GM21526 (cell line): ENCODE results near the gene SDCBP2.

Experiments used
- ATAC-seq: cut with Tn5 transposase; IDR thresholded peaks from one replicate; pipeline ENCODE4 v1.9.1; 2021; ENCODE audit warnings: moderate library complexity; ENCODE audit not compliant: unreplicated experiment, low FRiP score

The SDCBP2 gene

GRCh38 chr20:1317545-1318255, 11.2 kb downstream of the SDCBP2 start:
- ATAC-seq: no peak

- ATAC-seq: no peak
Observed at GRCh38 chr20:1315804-1316203, 13.1 kb downstream of the SDCBP2 start.

- ATAC-seq: no peak
Observed at GRCh38 chr20:1313236-1313964, 15.5 kb downstream of the SDCBP2 start.

GRCh38 chr20:1312904-1313235, 16.1 kb downstream of the SDCBP2 start:
- ATAC-seq: no peak

DNA sequence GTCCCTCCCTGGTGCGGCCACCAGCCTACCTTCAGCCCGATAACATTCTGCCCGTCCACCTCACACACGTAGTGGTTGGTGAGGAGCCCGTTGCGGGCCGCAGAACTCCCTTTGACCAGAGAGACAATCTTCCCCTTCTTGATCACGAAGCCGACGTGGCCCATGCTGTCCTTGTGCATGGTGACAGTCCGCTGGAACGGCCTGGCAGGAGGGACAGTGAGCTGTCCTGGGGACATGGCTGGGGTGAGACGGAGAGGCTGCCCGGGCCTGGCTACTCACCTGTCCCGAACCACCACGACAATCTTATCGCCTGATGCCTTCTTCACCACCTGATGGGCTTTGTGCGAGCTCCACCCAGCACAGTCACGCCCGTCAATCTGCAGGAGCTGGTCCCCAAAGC, 16.6 kb downstream of the SDCBP2 start:
- no peak for ATAC-seq

DNA sequence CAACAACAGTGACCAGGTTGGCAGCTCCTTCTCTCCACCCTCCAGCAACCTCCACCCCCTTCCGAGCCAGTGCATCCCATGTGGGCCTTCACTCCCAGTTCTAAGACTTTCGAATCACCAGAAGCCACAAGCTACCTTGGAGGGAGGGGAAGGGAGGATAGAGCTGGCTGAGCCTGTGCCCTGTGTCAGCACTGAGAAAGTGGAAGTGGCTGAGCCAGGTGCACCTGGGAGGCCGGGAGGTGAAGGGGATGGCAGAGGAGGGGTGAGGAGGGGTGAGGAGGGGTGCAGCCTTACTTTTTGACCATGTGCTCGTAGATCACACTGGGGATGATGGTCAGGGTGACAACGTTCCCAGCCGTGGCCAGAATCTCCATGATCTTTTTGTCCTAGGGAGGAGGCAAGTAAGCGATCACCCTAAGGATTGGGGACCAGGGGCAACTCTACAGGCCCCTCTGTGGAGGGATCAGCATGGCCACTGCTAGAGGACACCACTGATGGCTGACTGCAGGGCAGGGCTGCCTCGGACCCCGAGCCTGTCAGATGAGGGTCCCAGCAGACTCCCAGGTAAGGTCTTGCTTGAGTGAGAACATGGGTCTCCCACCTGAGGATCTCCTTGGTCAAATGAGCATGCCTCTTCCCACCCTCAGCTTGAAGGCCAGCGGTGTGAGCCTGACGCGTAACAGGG, 18.3 kb downstream of the SDCBP2 start:
- no peak for ATAC-seq

- ATAC-seq: no peak
Observed at GRCh38 chr20:1310071-1310470, 18.9 kb downstream of the SDCBP2 start.

- ATAC-seq: no peak
Observed at GRCh38 chr20:1309439-1309847, 19.5 kb downstream of the SDCBP2 start.

- ATAC-seq: no peak
Observed at GRCh38 chr20:1308702-1309095, 20.2 kb downstream of the SDCBP2 start.

DNA sequence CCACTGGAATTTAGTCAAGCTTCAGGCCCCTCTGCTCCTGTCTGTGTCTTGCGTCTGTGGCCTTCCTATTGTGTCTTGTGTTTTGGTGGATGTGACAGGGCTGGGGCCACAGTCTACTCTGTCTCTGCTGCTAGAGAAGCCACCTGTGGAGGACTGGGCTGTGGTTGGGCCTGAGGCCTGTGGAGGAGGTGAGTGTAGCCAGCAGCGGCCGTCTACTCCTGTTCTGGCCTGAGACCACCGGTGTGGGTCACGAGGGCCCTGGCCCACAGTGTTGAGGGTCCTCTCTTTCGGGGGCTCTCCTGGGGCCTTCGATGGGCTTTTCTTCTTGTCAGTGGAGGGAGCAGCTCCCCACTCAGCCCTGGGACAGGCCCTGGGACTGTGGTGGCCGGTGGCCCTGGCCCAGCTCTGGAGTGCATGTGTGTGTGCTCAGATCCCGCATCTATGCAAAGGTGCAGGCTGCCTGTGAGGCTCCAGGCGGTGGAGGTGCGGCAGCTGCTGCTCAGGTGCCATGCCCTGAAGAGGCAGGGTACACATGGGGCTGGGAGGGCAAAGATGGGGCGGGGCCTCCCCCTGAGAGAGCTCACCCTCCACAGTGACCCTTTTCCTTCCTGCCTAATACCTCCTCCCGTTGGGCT, 20.8 kb downstream of the SDCBP2 start:
- no peak for ATAC-seq

DNA sequence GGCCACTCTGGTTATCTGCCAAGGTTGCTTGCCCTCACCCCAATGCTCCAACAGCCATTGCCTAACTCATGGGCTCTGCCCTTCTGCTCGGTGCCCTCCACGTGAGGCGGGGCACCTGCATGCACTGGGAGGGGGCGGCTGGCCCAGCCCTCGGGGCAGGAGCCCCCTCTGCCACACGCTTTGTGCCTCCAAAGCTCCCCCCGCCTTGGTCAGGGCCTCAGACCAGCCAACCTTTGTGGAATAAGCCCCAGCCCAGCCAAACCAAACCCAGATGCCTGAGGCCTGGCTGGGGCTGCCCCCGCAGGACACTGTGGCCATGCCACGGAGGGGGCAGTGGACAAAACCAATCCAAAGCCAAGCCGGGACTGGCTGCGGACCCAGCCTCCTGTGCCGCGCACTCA, 21.4 kb downstream of the SDCBP2 start:
- ATAC-seq: no peak

GRCh38 chr20:1307171-1307570, 21.8 kb downstream of the SDCBP2 start:
- ATAC-seq: no peak

GRCh38 chr20:1306316-1307135, 22.4 kb downstream of the SDCBP2 start:
- ATAC-seq: no peak

- ATAC-seq: no peak
Observed at GRCh38 chr20:1305712-1306111, 23.2 kb downstream of the SDCBP2 start.

DNA sequence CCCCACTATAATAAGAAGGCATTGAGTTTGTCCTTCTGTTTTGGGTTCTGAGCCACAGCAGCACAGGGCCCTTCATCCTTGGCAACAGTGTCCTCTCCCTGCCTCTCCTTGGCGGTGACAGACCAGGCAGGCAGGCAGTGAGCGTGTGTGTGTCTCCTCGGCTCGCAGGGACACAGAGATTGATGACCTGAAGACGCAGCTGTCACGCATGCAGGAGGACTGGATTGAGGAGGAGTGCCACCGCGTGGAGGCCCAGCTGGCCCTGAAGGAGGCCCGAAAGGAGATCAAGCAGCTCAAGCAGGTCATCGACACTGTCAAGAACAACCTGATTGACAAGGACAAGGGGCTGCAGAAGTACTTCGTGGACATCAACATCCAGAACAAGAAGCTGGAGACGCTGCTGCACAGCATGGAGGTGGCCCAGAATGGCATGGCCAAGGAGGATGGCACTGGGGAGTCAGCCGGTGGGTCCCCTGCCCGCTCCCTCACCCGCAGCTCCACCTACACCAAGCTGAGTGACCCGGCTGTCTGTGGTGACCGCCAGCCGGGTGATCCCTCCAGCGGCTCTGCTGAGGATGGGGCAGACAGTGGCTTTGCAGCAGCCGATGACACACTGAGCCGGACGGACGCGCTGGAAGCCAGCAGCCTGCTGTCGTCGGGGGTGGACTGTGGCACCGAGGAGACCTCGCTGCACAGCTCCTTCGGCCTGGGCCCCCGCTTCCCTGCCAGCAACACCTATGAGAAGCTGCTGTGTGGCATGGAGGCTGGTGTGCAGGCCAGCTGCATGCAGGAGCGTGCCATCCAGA, 24.0 kb downstream of the SDCBP2 start:
- ATAC-seq: no peak

- ATAC-seq: no peak
Observed at GRCh38 chr20:1302685-1303541, 26.0 kb downstream of the SDCBP2 start.

DNA sequence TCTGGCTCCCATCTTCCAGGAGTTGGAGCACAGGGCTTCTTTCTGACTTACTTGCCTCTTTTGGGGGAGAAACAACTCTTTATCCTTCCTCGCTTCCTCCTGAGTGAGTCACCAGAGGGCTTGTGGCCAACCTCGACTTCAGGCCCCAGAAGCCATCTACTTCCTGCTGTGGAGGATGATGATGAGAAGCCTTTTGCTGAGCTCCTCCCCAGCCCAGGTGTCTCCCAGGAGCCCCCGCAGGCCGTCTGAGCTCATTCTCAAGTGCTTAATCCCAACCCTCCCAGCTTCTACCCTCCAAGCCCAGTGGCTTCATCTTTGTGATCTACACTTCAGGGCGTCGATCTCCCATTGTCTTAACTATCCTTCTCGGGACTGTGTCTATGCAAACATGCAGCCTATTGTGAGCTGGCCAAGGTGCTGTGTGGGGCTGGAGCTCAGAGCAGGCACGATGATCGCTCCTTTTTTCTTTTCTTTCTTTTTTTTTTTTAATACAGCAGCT, 27.9 kb downstream of the SDCBP2 start:
- no peak for ATAC-seq

- no peak for ATAC-seq
Observed at GRCh38 chr20:1300083-1300840, 28.7 kb downstream of the SDCBP2 start.
